Neural cell (in vitro differentiated cells): Measurements from ENCODE around the gene FAM184A. TPM values are rescaled to one million over a fixed set of nuclear protein-coding genes. Genes with fewer than 3 reads are reported as not detected.
"Not testable (repeated sequence)": the region's sequence is repeated elsewhere in the genome, so short reads cannot be mapped to it uniquely, and the experiment has no call there.

Experiments
- H2AFZ ChIP-seq: fragments of 200-600, 300-800 bp; sonication (generic), shearing (Covaris generic); 2 replicates; pipeline ENCODE4 v1.6.0; 2014; ENCODE audit warnings: low read depth, mild to moderate bottlenecking, antibody characterized with exemption, low read length, moderate library complexity
- H3F3A ChIP-seq: fragments of 200-600 bp; shearing (Covaris generic); 2 replicates; pipeline ENCODE4 v1.6.1; 2016; ENCODE audit warnings: mild to moderate bottlenecking, moderate library complexity, mixed read lengths, antibody characterized with exemption, low read length; ENCODE audit not compliant: insufficient read depth, poor library complexity, severe bottlenecking
- H3K27ac ChIP-seq: fragments of 200-600, 300-800 bp; sonication (generic), shearing (Covaris generic); 2 replicates; pipeline ENCODE4 v1.5.1; 2014; ENCODE audit warnings: mild to moderate bottlenecking, low read length, moderate library complexity
- H3K27me3 ChIP-seq: fragments of 300-800, 200-600 bp; sonication (generic), shearing (Covaris generic); 2 replicates; pipeline ENCODE4 v1.6.0; 2014; ENCODE audit warnings: mild to moderate bottlenecking, low read depth, low read length, moderate library complexity; ENCODE audit not compliant: insufficient read depth
- H3K36me3 ChIP-seq: fragments of 300-800, 200-600 bp; sonication (generic), shearing (Covaris generic); 2 replicates; pipeline ENCODE4 v1.5.1; 2014; ENCODE audit warnings: mild to moderate bottlenecking, antibody characterized with exemption, low read length, moderate library complexity; ENCODE audit not compliant: insufficient read depth
- H3K4me2 ChIP-seq: fragments of 300-800, 200-600 bp; sonication (generic), shearing (Covaris generic); 2 replicates; pipeline ENCODE4 v1.6.0; 2014; ENCODE audit warnings: mild to moderate bottlenecking, low read length
- H3K4me3 ChIP-seq: fragments of 300-800, 200-600 bp; sonication (generic), shearing (Covaris generic); 2 replicates; pipeline ENCODE4 v1.5.1; 2014; ENCODE audit warnings: mild to moderate bottlenecking, low read length, moderate library complexity
- H3K79me2 ChIP-seq: fragments of 200-600 bp; shearing (Covaris generic); replicated peaks from 2 replicates; pipeline ENCODE4 v1.6.0; 2014; ENCODE audit warnings: mild to moderate bottlenecking, low read length, moderate library complexity; ENCODE audit not compliant: insufficient read depth
- H3K9ac ChIP-seq: fragments of 300-800, 200-600 bp; sonication (generic), shearing (Covaris generic); 2 replicates; pipeline ENCODE4 v1.6.1; 2016; ENCODE audit warnings: mild to moderate bottlenecking, low read length, mixed read lengths
- H3K9me2 ChIP-seq: fragments of 200-600 bp; shearing (Covaris generic); 2 replicates; pipeline ENCODE4 v1.6.1; 2016; ENCODE audit warnings: mild to moderate bottlenecking, low read length, mixed read lengths; ENCODE audit not compliant: insufficient read depth
- H3K9me3 ChIP-seq: fragments of 200-600, 300-800 bp; sonication (generic), shearing (Covaris generic); 2 replicates; pipeline ENCODE4 v1.6.1; 2016; ENCODE audit warnings: mild to moderate bottlenecking, mixed run types, low read length, moderate library complexity, mixed read lengths
- H4K20me1 ChIP-seq: fragments of 200-600 bp; shearing (Covaris generic); 2 replicates; pipeline ENCODE4 v1.6.1; 2016; ENCODE audit warnings: mild to moderate bottlenecking, mixed run types; ENCODE audit not compliant: insufficient read depth
- CTCF ChIP-seq: fragments of 450-650 bp; IDR thresholded peaks from 2 replicates; pipeline ENCODE4 v1.5.1; 2014; ENCODE audit warnings: antibody characterized with exemption, mild to moderate bottlenecking, moderate library complexity; ENCODE audit not compliant: poor library complexity, severe bottlenecking
- EP300 ChIP-seq: fragments of 450-650 bp; conservative IDR thresholded peaks from 2 replicates; pipeline ENCODE4 v1.6.1; 2014; ENCODE audit warnings: antibody characterized with exemption, mild to moderate bottlenecking, moderate library complexity; ENCODE audit not compliant: poor library complexity, severe bottlenecking
- EZH2 ChIP-seq: fragments of 200-600, 300-800 bp; shearing (Covaris generic), sonication (generic); IDR thresholded peaks from 2 replicates; pipeline ENCODE4 v1.6.1; 2014; ENCODE audit warnings: antibody characterized with exemption, low read length, borderline replicate concordance, mild to moderate bottlenecking; ENCODE audit not compliant: insufficient read depth, poor library complexity, severe bottlenecking
- MXI1 ChIP-seq: fragments of 450-650 bp; conservative IDR thresholded peaks from 2 replicates; pipeline ENCODE4 v1.6.1; 2014; ENCODE audit warnings: antibody characterized with exemption, mild to moderate bottlenecking; ENCODE audit not compliant: poor library complexity, severe bottlenecking
- POLR2AphosphoS5 ChIP-seq: IDR thresholded peaks from 2 replicates; pipeline ENCODE4 v1.6.1; 2012
- RAD21 ChIP-seq: fragments of 450-650 bp; conservative IDR thresholded peaks from 2 replicates; pipeline ENCODE4 v1.6.1; 2014; ENCODE audit warnings: antibody characterized with exemption, mild to moderate bottlenecking, moderate library complexity
- SMC3 ChIP-seq: fragments of 450-650 bp; conservative IDR thresholded peaks from 2 replicates; pipeline ENCODE4 v1.6.1; 2014; ENCODE audit warnings: antibody characterized with exemption, mild to moderate bottlenecking, moderate library complexity; ENCODE audit not compliant: poor library complexity
- TAF1 ChIP-seq: IDR thresholded peaks from 2 replicates; pipeline ENCODE4 v1.6.1; 2012; ENCODE audit warnings: low read depth
- polyA plus RNA-seq: library from polyadenylated mRNA; depleted of rRNA; stranded (reverse); fragments of >200 nt; gene quantifications from 2 replicates; pipeline ENCODE4 v1.2.3, GENCODE V29; 2014
- TF ChIP-seq, protein P1 (sequence below): IDR thresholded peaks from 2 replicates; pipeline ENCODE4 v1.6.1; 2012; ENCODE audit warnings: borderline replicate concordance

Gene FAM184A
- polyA plus RNA-seq, 1 donor from 2014 or later: 47.5 TPM

GRCh38 chr6:119002069-119002468, 76.4 kb downstream of the FAM184A start:
- Histone ChIP-seq H3K9me2 (no peaks in the 10 kb centered on the region), H4K20me1 (no peaks in the 10 kb centered on the region), H3K79me2 (no peaks in the 10 kb centered on the region), H3F3A (no peaks in the 10 kb centered on the region), H3K4me2 (no peak overlapping the region), H3K27me3 (no peaks in the 10 kb centered on the region), H3K4me3 (no peak overlapping the region), H3K27ac (no peak overlapping the region), H2AFZ (no peak overlapping the region), H3K9me3 (no peaks in the 10 kb centered on the region), H3K36me3 (no peaks in the 10 kb centered on the region), H3K9ac (no peak overlapping the region)
- TF ChIP-seq SMC3 (no peak), MXI1 (no peak), CTCF (no peak), RAD21 (no peak), POLR2AphosphoS5 (no peak), EP300 (no peak), EZH2 (no peak), TAF1 (no peak)
- TF ChIP-seq, protein P1, sequence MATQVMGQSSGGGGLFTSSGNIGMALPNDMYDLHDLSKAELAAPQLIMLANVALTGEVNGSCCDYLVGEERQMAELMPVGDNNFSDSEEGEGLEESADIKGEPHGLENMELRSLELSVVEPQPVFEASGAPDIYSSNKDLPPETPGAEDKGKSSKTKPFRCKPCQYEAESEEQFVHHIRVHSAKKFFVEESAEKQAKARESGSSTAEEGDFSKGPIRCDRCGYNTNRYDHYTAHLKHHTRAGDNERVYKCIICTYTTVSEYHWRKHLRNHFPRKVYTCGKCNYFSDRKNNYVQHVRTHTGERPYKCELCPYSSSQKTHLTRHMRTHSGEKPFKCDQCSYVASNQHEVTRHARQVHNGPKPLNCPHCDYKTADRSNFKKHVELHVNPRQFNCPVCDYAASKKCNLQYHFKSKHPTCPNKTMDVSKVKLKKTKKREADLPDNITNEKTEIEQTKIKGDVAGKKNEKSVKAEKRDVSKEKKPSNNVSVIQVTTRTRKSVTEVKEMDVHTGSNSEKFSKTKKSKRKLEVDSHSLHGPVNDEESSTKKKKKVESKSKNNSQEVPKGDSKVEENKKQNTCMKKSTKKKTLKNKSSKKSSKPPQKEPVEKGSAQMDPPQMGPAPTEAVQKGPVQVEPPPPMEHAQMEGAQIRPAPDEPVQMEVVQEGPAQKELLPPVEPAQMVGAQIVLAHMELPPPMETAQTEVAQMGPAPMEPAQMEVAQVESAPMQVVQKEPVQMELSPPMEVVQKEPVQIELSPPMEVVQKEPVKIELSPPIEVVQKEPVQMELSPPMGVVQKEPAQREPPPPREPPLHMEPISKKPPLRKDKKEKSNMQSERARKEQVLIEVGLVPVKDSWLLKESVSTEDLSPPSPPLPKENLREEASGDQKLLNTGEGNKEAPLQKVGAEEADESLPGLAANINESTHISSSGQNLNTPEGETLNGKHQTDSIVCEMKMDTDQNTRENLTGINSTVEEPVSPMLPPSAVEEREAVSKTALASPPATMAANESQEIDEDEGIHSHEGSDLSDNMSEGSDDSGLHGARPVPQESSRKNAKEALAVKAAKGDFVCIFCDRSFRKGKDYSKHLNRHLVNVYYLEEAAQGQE: no peak

DNA sequence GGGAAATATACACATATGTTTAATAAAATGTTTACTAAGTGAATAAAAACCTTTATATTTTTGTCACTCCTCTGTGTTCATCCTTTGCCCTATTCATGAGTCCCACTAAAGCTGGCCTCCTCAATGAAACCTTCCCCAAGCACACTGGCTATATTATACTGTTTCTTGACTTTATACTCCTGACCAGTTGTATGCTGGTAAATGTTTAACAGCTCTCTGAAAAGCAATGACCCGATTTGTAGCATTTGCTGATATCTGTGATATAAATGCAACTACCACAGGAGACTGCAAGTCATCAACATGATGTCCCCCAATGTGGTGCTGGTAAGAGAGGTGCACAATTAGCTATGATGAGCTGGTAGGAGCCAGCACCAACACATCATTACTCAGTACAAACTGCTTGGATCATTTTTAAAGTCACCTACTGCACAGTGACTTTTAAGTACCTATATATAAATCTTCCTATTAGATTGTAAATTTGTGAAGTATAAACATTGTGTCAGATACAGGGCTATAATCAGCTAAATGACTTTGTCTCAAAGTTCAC, 78.9 kb downstream of the FAM184A start:
- Histone ChIP-seq H3K4me2 (no peak overlapping the region), H3K36me3 (no peaks in the 10 kb centered on the region)
- TF ChIP-seq MXI1: no peak
- TF ChIP-seq SMC3: no peak
- TF ChIP-seq, protein P1: no peak
- no peak for TF ChIP-seq EP300
- no peak for TF ChIP-seq CTCF
- no peak for TF ChIP-seq RAD21
- no peak for TF ChIP-seq POLR2AphosphoS5
- TF ChIP-seq EZH2: no peak
- TF ChIP-seq TAF1: no peak

DNA sequence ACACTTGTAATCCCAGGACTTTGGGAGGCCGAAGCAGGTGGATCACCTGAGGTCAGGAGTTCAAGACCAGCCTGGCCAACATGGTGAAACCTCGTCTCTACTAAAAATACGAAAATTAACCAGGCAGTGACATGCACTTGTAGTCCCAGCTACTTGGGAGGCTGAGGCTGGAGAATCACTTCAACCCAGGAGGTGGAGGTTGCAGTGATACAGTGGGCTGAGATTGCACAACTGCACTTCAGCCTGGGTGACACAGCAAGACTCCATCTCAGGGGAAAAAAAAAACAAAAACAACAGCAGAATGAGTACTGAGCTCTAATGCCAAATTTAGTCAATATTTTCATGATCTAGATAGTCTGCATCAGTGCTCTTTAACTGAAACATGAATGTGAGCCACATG, 81.0 kb downstream of the FAM184A start:
- not testable (repeated sequence) for H3K9me2 ChIP-seq, H3K4me2 ChIP-seq, H3K9ac ChIP-seq, H3K9me3 ChIP-seq, H3K27ac ChIP-seq, H3F3A ChIP-seq, H4K20me1 ChIP-seq, H3K79me2 ChIP-seq, H3K27me3 ChIP-seq, H3K36me3 ChIP-seq, H3K4me3 ChIP-seq, H2AFZ ChIP-seq

More for the DNA sequence above, 78.9 kb downstream of the FAM184A start:
- H3K9me3 ChIP-seq: no peaks in the 10 kb centered on the region
- H3K9me2 ChIP-seq: no peaks in the 10 kb centered on the region
- H2AFZ ChIP-seq: no peak overlapping the region
- H3K27me3 ChIP-seq: no peaks in the 10 kb centered on the region
- H3K79me2 ChIP-seq: no peaks in the 10 kb centered on the region
- no peaks in the 10 kb centered on the region for H3F3A ChIP-seq
- H3K27ac ChIP-seq: no peak overlapping the region
- H3K4me3 ChIP-seq: no peak overlapping the region
- H3K9ac ChIP-seq: no peak overlapping the region
- no peaks in the 10 kb centered on the region for H4K20me1 ChIP-seq
